ENCODE data around the gene FRMD4B.

GRCh38 chr3:69250014-69250413 is 135.9 kb downstream of the FRMD4B start:
- TF ChIP-seq CBFB (IDR thresholded peaks at IDR 0.05; ENCODE audit: low read depth) (no peak), NFYB (IDR thresholded peaks at IDR 0.05; ENCODE audit: insufficient read depth, low read depth, low read length) (no peak), CTCF (IDR thresholded peaks at IDR 0.05 in 2 of 3, conservative IDR thresholded peaks at IDR 0.05 in 1 of 3; ENCODE audit: control insufficient read depth in 2 of 3, extremely low read depth in 1 of 3, insufficient read depth in 1 of 3, low read depth in 3 of 3, low read length in 3 of 3) (no peak), JUND (IDR thresholded peaks at IDR 0.05; ENCODE audit: low read depth, low read length) (no peak), IKZF1 (conservative IDR thresholded peaks at IDR 0.05) (no peak), SP1 (IDR thresholded peaks at IDR 0.05; ENCODE audit: low read depth, low read length) (no peak), POLR2A (IDR thresholded peaks at IDR 0.05; ENCODE audit: low read depth, low read length) (no peak)
